Urinary bladder (tissue), 4 donors: Measurements from ENCODE around the gene ABCC8. TPM values are rescaled to one million over a fixed set of nuclear protein-coding genes. Genes with fewer than 3 reads are reported as not detected.

ENCODE experiments used
- DNase-seq: peaks from one replicate; pipeline ENCODE4 v3.0.0-alpha.2; 2015; ENCODE audit errors: extremely low spot score
- H3K27ac ChIP-seq: one replicate; pipeline ENCODE4 v1.5.1; 2013; ENCODE audit warnings: low read depth, mild to moderate bottlenecking, moderate library complexity
- H3K36me3 ChIP-seq: one replicate; pipeline ENCODE4 v1.6.1; 2013; ENCODE audit warnings: mild to moderate bottlenecking, moderate library complexity; ENCODE audit not compliant: insufficient read depth
- H3K4me1 ChIP-seq: one replicate; pipeline ENCODE4 v1.6.1; 2013; ENCODE audit warnings: mild to moderate bottlenecking, moderate library complexity; ENCODE audit not compliant: insufficient read depth
- H3K4me3 ChIP-seq: one replicate; pipeline ENCODE4 v1.5.1; 2013; ENCODE audit warnings: low read depth, low read length
- WGBS: extraction: QIAGEN DNeasy Blood & Tissue Kit; methylation state at CpG from one replicate; pipeline ENCODE4 v1.1.7; 2013; 5-methylcytosine and 5-hydroxymethylcytosine counted together
- polyA plus RNA-seq: library from polyadenylated mRNA; stranded (reverse); fragments of 200-250 nt; gene quantifications from one replicate; pipeline ENCODE4 v1.2.3, GENCODE V29; 2013
- total RNA-seq: library from RNA; depleted of rRNA; stranded (reverse); fragments of >200 nt; gene quantifications from one replicate; pipeline ENCODE4 v1.2.3, GENCODE V29; 2014
- donor health status: healthy with polysubstance abuse.
- donor health status: healthy.

The ABCC8 gene
- total RNA-seq (8.7 TPM), polyA plus RNA-seq (0.39 TPM)

DNA sequence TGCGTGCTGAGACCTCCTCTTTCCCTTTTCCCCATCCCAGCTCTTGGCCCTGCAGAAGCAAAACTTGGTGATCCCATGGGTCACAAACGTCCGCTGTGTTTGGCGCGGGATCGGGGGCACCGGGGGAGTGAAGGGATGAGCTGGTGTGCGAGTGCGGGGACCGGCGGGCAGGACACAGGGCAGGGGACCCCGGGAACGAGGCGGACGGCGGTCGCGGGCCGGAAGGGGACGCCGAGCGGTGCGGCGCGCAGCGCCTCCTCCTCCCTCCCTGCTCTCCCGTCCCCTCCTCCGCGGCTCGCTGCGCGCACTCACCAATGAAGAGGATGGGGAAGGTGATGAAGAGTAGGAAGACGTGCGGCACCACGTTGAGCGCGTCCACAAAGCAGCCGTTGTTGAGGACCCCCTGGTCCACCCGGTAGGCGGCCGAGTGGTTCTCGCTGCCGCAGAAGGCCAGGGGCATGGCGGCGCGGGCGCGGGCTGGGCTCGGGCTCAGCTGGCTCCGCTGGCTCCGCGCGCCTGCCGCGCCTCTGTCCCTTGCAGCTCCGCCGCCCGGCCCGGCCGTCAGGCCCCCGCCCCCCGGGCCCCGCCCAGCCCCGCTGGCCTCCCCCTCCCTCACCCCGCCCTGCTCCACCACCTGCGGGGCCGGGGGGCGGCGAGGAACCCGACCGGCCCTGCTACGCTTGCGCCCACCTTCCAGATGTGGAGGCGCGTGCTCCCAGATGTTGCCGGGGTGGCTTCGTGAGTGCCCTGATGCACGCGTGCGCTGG is at the start of gene ABCC8:
Gene ABCC8, minus strand, starts transcription at position 529 of the 767 bp plus-strand sequence. Its CDS starts 69 bp downstream, at position 460.
- no peaks in the 10 kb centered on the region for H3K4me1 ChIP-seq
- peak within 1 kb of the TSS; percentile 7 for H3K4me3 ChIP-seq
- 1% methylated on average over 80 of the region's 80 CpGs for WGBS
- no peak within 1 kb of the TSS for H3K27ac ChIP-seq
- DNase-seq = no peak
- no peaks in the 10 kb centered on the region for H3K36me3 ChIP-seq

DNA sequence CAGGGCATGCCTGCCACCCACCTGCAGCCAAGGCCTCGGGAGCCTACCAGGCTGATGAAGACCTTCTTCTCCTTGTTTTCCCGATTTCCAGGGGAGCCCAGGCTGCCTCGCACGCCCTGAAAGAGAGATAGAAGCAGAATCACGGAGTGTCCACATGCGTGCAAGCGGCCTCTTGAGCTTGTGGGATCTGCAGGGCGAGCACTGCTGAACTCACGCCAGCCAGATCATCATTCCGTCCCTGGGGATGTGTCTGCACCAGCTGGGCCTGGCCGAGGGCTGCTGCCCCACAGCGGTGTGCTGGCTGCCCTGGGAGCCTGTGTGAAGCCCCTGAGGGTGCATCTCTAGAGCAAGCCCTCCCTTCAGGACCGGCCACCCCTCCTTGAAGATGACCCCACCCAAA is 49.7 kb upstream of the ABCC8 start:
- H3K27ac ChIP-seq = no peak overlapping the region
- 87% methylated on average over 13 of the region's 13 CpGs for WGBS

DNA sequence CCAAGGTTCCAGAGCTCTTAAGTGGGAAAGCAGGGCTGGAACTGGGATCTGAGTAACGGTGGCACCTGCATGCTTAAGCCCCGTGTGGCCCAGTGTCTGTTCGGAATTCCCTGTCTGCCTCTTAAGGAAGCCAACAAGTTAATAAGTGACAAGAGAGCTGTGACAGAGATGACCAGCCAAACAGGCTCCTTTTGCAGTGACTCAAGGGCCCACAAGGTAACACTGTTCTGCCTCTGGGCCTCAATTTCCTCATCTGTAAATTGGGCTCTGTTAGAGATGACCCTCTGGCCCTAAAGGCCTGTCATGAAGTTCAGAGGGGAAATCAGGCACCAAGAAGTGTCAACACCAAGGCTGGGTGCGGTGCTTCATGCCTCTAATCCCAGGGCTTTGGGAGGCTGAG is 48.9 kb upstream of the ABCC8 start:
- no peak for DNase-seq
- WGBS = 84% methylated on average over 4 of the region's 4 CpGs
- Histone ChIP-seq H3K36me3 (no peaks in the 10 kb centered on the region), H3K4me1 (no peaks in the 10 kb centered on the region), H3K27ac (no peak overlapping the region), H3K4me3 (no peak overlapping the region)

More for the DNA sequence above, 49.7 kb upstream of the ABCC8 start:
- no peak for DNase-seq
- Histone ChIP-seq H3K4me3 (no peak overlapping the region), H3K36me3 (no peaks in the 10 kb centered on the region), H3K4me1 (no peaks in the 10 kb centered on the region)

DNA sequence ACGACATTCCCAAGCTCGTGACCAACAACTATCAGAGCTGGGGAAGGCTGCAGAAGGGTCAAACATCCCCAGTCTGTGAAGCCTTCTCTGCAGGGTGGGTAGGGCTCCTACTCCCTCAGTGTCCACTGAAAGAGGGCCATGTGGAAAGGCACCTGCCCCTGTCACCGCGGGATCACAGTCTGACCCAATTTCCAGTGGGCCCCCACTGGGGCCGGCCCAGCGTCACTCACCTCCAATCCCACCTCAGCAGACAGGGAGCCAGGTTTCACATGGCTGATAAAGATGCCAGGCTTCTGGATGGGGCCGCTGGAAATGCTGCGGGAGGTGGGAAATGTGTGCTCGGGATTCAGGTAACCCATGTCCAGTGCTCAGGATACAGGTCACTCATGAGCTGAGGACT is 47.6 kb upstream of the ABCC8 start:
- no peaks in the 10 kb centered on the region for H3K4me1 ChIP-seq
- H3K4me3 ChIP-seq = no peak overlapping the region
- no peak for DNase-seq
- no peaks in the 10 kb centered on the region for H3K36me3 ChIP-seq
- 94% methylated on average over 9 of the region's 9 CpGs for WGBS
- H3K27ac ChIP-seq = no peak overlapping the region

DNA sequence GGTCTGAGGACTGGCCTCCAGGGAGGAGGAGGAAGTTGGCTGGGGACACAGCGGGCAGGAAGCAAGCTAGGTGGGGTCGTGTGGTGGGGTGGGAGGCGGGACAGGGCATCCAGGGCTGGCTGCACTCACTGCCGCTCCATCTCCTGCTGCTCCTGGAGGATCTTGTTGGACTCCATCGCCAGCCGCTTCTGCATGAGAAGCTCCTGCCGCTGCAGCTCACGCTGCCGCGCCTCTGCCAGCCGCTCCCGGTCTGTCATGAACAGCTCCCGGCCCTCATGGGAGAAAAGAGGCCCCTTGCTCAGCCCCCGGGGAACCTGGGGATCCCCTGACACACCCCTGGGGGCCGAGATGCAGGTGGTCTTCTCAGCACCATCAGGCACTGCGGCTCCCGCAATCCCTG is 46.0 kb upstream of the ABCC8 start:
- 86% methylated on average over 17 of the region's 17 CpGs for WGBS
- H3K4me1 ChIP-seq = no peaks in the 10 kb centered on the region
- DNase-seq = no peak
- H3K27ac ChIP-seq = no peak overlapping the region
- H3K36me3 ChIP-seq = no peaks in the 10 kb centered on the region
- H3K4me3 ChIP-seq = no peak overlapping the region

DNA sequence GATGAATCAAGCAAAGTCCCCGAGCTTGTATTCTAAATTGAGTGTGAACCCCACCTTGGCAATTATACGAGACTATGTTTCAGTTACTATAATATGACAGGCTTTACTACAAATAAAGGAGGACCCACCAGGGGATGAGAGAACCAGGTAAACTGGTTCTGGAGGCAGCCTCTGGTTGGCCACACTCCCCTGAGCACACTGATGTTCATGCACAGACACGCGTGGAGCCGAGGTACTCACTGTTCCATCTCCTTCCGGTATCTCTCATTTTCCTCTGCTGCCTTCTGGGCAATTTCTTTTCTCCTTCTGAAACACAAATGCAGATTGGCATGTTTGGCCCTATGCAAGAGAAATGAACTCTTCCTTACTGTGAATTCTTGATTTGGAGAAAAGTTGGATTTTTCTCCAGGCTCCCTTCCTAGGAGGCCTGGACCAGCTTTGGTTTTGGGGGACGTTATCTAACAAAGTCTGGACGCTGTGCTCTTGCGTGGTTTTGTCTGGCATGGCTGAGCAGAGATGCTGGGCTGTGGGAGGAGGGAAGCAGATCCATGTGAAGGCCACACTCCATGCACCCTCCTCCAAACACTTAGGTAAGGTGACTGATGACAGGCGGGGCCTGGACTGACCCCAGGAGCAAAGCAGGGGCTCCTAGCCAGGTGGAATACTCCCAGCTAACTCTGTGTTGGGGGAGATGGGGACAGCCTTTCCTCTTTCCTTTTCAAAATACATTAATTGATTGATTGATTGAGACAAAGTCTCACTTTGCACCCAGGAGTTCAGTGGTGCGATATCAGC is 44.7 kb upstream of the ABCC8 start:
- H3K27ac ChIP-seq = no peak overlapping the region
- no peak for DNase-seq
- 93% methylated on average over 11 of the region's 11 CpGs for WGBS

DNA sequence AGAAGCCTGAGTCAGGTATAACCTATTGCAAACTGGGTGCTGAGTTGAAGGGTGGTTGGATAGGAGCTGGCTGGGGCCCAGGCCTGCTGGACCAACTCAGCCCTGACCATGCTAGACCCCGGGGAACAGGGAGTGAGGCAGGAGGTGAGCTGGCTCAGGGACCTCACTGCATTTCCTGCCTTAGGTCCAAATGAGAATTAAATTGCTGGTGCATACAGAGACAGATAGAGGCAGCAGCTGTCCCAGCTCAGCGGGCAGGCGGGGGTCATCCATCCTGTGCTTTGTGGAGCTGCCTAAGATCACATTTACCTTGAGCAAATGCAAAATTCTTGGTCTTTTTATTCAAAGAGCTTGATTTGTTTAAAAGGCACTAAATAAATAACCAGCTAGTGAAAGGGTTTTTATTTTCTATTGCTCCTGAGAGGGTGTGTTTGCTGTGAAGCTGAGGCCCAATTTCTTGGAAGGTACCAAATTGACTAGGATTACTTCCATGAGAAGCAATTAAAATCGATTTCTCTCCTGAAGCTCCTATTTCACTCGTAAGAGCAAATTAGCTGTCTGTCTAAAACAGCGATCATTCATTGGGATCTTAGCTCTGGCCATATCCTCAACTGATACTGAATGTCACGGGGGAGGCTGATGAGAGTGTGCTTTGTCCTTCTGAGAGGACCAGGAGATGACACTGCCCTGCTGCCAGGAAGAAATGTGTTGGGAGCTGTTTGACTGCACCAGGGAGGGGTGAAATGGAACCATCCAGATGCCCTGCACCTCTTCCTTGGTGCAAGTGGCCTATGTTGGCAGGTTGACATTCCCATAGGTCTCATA is 42.6 kb upstream of the ABCC8 start:
- H3K4me3 ChIP-seq = no peak overlapping the region
- DNase-seq = no peak
- WGBS = 78% methylated on average over 7 of the region's 7 CpGs
- H3K4me1 ChIP-seq = no peaks in the 10 kb centered on the region
- H3K36me3 ChIP-seq = no peaks in the 10 kb centered on the region
- no peak overlapping the region for H3K27ac ChIP-seq

More for the DNA sequence above, 44.7 kb upstream of the ABCC8 start:
- Histone ChIP-seq H3K36me3 (no peaks in the 10 kb centered on the region), H3K4me3 (no peak overlapping the region), H3K4me1 (no peaks in the 10 kb centered on the region)

DNA sequence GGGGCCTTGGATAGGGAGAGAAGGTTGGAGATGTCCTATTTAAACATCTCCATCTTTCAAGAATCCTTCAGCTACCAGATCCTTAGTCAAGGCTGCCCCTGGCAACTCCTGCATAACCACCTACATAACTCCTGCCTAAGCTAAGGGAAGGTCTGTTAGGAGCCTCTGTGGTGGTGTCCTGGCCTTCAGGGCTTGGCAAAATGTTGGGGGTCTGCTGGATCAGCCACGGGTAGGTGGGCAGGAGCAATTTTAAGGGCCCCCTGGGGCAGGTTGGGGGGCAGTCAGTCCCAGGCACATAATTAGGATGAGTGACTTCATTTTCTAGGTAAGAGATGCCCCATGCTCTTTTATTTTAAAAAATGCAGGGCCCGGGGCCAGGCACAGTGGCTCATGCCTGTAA is 41.7 kb upstream of the ABCC8 start:
- Histone ChIP-seq H3K27ac (no peak overlapping the region), H3K4me3 (no peak overlapping the region), H3K4me1 (no peaks in the 10 kb centered on the region), H3K36me3 (no peaks in the 10 kb centered on the region)
- no peak for DNase-seq
- 81% methylated on average over 2 of the region's 2 CpGs for WGBS

DNA sequence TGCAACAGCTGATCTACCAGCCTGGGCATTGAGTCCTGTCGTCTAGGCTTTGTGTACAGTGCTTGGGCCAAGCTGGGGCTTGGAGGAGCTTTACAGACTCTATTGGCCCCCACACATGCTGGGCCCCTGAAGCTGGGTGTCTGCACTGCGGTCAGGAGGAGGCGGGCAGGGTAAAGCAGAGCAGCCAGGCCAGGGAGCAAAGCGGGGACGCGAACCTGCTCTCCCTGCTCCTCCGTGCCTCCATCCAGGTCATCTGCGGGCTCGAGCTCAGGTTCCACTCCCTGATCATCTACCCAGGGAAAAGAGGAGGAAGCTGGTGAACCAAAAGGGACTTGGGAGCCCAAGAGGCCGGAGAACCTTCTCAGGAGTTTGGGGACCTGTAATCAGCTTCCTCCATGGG is 40.5 kb upstream of the ABCC8 start:
- 93% methylated on average over 10 of the region's 10 CpGs for WGBS
- no peaks in the 10 kb centered on the region for H3K4me1 ChIP-seq
- DNase-seq = no peak
- H3K36me3 ChIP-seq = no peaks in the 10 kb centered on the region
- no peak overlapping the region for H3K27ac ChIP-seq
- H3K4me3 ChIP-seq = no peak overlapping the region

DNA sequence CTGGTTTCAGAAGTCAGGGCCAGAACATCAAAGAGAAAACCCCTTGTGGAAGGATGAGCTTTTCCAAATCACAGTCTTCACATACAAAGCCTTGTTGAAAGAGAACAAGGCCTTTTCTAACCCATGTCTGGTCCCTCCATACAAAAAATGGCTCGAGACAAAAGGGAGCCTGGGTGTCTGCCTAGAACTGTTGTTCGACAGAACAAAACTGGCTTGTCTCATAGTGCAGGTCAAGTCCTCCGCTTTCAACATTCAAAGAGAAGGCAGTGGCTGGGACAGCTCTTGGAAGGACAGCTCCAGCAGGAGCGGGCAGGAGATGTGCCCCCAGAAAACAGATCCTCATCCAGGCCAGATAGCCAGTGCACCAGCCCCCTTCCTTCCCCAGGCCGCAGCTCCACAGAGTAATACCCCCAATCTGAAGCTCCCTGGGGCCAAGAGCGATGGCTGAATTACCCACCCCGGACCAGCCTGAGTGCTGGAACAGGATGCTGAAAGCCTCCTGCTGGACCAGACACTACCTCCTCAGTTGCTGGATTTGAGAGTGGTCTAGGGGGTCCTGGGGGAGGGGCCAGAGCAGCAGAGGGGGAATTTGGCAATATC is 40.0 kb upstream of the ABCC8 start:
- no peaks in the 10 kb centered on the region for H3K4me1 ChIP-seq
- H3K27ac ChIP-seq = no peak overlapping the region
- WGBS = 82% methylated on average over 7 of the region's 7 CpGs
- no peak for DNase-seq
- no peak overlapping the region for H3K4me3 ChIP-seq
- H3K36me3 ChIP-seq = no peaks in the 10 kb centered on the region

DNA sequence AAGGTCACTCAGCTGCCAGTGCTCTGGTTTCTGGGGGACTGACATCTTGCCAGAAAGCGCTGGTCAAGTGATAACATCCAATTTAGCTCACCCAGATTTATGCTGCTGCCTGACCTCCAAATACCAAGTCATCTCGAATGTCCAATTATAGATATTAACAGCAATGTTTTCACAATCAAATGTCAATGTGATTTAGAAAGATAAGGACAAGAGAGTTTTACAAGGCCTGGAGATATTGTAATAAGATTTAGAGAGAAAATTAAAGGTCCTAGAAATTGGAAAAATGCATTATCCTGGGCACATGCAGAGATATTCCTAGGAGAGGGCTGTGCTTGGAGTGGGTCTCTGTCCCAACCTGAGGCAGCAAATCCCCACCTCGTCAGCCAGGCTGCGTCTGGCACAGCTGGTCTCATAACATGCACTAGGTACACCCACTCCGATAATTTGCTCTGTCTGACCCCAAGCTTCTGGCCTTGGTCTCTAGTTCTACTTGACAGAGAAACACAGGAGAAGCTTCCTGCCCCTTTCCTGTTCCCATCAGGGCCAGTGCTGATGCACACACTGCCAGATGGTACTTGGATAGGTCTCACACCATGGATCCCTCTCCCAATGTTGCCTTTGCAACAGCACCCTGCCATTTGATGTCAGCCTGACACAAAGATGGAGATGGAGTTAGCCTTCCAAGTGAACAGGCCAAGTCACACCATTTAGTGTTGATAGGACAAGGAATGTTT is 39.0 kb upstream of the ABCC8 start:
- no peak overlapping the region for H3K4me3 ChIP-seq
- H3K27ac ChIP-seq = no peak overlapping the region
- H3K36me3 ChIP-seq = no peaks in the 10 kb centered on the region
- no peak for DNase-seq
- H3K4me1 ChIP-seq = no peaks in the 10 kb centered on the region
- WGBS = 28% methylated on average over 5 of the region's 5 CpGs

DNA sequence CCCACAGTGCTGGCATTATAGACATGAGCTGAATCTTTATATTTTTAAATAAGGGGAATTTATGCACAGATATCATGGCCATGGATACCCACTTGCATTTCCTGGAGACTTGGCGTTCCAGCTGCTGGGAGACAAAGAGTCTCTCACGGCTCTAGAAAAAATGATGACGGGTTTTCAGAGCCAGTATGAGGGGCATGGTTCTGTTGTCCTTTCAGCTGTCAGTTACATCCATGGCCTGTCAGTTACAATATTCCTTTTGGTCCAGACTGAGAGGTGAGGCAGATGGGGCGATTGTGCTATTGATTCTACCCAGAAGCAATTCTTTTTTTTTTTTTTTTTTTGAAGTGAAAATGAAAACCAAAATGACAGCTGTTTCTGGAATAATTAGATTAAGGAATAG is 37.8 kb upstream of the ABCC8 start:
- H3K27ac ChIP-seq = no peak overlapping the region
- WGBS = 78% methylated on average over 4 of the region's 4 CpGs
- no peaks in the 10 kb centered on the region for H3K36me3 ChIP-seq
- H3K4me1 ChIP-seq = no peaks in the 10 kb centered on the region
- DNase-seq = no peak
- no peak overlapping the region for H3K4me3 ChIP-seq

DNA sequence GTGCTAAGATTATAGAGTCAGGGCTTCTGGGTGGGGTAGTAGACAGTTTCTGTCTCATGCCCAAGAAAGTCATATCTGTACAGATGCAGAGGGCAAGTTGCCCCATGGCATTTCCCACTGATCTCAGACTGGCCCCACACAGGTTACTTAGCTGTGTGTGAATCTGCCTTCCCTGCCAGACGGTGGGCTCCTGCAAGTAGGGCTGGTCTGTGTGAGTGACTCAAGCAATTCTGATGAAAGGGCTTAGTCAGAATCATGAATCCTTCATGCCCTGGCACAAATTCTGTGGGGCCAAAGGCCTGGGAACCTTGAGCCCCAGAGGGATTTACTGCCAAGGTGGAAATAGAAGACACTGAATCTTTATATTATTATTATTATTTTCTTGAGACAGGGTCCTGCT is 37.2 kb upstream of the ABCC8 start:
- Histone ChIP-seq H3K4me3 (no peak overlapping the region), H3K27ac (no peak overlapping the region), H3K4me1 (no peaks in the 10 kb centered on the region), H3K36me3 (no peaks in the 10 kb centered on the region)
- 66% methylated on average over 1 of the region's 1 CpG for WGBS
- DNase-seq = no peak
